HFFc6 (cell line): ENCODE measurements around the gene PDE6B. TPM values are rescaled to one million over a fixed set of nuclear protein-coding genes. Genes with fewer than 3 reads are reported as not detected.

Experiments used
- DNase-seq: peaks from one replicate; pipeline ENCODE4 v3.0.0-alpha.2; 2018
- H3K27ac Mint-ChIP-seq: 2 replicates; pipeline ENCODE4 v1.8.0; 2020; ENCODE audit warnings: mild to moderate bottlenecking, mixed read lengths
- H3K27me3 Mint-ChIP-seq: 2 replicates; pipeline ENCODE4 v1.8.0; 2021; ENCODE audit warnings: mild to moderate bottlenecking, moderate library complexity, mixed read lengths; ENCODE audit not compliant: insufficient read depth
- H3K36me3 Mint-ChIP-seq: 2 replicates; pipeline ENCODE4 v1.8.0; 2021; ENCODE audit warnings: low read depth, mixed read lengths
- H3K4me1 Mint-ChIP-seq: 2 replicates; pipeline ENCODE4 v1.8.0; 2020; ENCODE audit warnings: low read depth, mixed read lengths
- H3K4me3 Mint-ChIP-seq: 2 replicates; pipeline ENCODE4 v1.8.0; 2020; ENCODE audit warnings: mild to moderate bottlenecking, moderate library complexity, mixed read lengths
- H3K9me3 Mint-ChIP-seq: 2 replicates; pipeline ENCODE4 v1.8.0; 2020; ENCODE audit warnings: mild to moderate bottlenecking, mixed read lengths
- total RNA-seq, 6 experiments: library from RNA; stranded (reverse); fragmentation: NEBNext Ultra II Directional; extraction: Animal tissue kit (Norgen Biotek cat#: 25700); gene quantifications; 2 replicates in 1 of 6; 3 replicates in 5 of 6; pipeline ENCODE4 v1.2.3, GENCODE V29; 2021
- TF ChIP-seq, protein P1 (sequence below): fragments of 200-600 bp; sonication (generic); IDR thresholded peaks from 2 replicates; pipeline ENCODE4 v1.5.0; 2021; ENCODE audit warnings: antibody characterized with exemption, mild to moderate bottlenecking

PDE6B gene
- total RNA-seq, 6 experiments from 2014 or later = not detected

DNA sequence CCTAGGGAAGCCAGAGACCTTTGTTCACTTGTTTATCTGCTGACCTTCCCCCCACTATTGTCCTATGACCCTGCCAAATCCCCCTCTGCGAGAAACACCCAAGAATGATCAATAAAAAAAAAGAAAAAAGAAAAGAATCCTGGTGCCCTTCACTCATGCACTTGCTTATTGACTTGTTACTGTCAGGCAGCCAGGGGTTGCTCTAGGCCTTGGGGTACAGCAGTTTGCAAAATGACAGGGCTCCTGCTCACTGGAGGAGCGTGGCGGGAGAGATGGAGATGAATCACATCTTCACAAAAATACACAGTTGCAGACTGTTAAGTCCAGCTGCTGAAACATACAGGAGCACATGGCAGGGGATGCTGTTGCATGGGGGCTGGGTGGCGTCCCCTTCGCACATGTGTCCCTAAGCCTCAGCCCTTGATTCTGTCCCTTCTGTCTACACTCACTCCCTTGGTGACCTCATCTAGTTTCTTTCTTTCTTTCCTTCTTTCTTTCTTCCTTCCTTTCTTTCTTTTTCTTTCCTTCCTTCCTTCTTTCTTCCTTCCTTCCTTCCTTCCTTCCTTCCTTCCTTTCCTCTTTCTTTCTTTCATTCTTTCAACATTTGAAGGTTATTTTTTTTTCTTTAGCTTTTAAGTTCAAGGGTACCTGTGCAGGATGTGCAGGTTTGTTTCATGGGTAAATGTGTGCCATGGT is 32.4 kb upstream of the PDE6B start:
- peaks cover 12% of the 10 kb centered on the region for H3K36me3 Mint-ChIP-seq
- TF ChIP-seq, protein P1, sequence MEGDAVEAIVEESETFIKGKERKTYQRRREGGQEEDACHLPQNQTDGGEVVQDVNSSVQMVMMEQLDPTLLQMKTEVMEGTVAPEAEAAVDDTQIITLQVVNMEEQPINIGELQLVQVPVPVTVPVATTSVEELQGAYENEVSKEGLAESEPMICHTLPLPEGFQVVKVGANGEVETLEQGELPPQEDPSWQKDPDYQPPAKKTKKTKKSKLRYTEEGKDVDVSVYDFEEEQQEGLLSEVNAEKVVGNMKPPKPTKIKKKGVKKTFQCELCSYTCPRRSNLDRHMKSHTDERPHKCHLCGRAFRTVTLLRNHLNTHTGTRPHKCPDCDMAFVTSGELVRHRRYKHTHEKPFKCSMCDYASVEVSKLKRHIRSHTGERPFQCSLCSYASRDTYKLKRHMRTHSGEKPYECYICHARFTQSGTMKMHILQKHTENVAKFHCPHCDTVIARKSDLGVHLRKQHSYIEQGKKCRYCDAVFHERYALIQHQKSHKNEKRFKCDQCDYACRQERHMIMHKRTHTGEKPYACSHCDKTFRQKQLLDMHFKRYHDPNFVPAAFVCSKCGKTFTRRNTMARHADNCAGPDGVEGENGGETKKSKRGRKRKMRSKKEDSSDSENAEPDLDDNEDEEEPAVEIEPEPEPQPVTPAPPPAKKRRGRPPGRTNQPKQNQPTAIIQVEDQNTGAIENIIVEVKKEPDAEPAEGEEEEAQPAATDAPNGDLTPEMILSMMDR = no peak
- no peak overlapping the region for H3K4me3 Mint-ChIP-seq
- H3K27ac Mint-ChIP-seq = no peak overlapping the region
- peaks cover 23% of the 10 kb centered on the region for H3K9me3 Mint-ChIP-seq
- no peaks in the 10 kb centered on the region for H3K4me1 Mint-ChIP-seq
- H3K27me3 Mint-ChIP-seq = peaks cover 10% of the 10 kb centered on the region
- no peak for DNase-seq

DNA sequence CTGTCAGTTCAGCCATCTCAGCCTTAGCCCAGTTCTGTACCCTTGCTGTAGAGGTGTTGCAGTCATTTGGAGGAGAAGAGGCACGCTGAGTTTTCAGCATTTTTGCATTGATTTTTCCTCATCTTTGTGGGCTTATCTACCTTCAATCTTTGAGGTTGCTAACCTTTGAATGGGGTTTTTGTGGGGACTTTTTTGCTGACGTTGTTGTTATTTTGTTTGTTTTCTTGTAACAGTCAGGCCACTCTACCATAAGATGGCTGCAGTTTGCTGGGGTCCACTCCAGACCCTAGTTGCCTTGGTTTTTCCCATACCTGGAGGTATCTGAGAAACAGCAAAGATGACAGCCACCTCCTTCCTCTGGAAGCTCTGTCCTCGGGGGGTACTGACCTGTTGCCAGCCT is 26.4 kb upstream of the PDE6B start:
- no peak overlapping the region for H3K4me3 Mint-ChIP-seq
- H3K9me3 Mint-ChIP-seq = peaks cover 4% of the 10 kb centered on the region; the same call in 1 of the 2 replicates
- no peaks in the 10 kb centered on the region for H3K36me3 Mint-ChIP-seq
- no peak overlapping the region for H3K27ac Mint-ChIP-seq
- H3K27me3 Mint-ChIP-seq = peaks cover 8% of the 10 kb centered on the region
- DNase-seq = no peak
- peaks cover 7% of the 10 kb centered on the region; the same call in 1 of the 2 replicates for H3K4me1 Mint-ChIP-seq
- TF ChIP-seq, protein P1 = no peak

DNA sequence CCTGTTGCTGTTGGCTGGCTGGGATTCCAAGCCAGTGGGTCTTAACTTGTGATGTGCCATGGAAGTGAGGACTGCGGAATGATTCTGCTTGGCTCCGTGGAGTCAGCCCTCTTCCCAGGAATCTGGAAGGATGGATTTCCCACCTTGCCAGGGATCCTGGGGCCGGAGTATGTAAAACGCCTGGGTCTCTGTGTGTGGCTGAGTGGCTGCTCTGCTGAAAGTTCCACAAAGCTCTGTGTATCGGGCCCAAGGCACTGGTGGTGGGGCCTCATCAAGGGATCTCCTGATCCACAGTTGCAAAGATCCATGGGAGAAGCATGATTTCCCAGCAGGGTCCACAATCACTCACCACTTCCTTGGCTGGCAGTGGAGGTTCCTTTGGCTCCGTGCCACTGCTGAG is 25.2 kb upstream of the PDE6B start:
- peaks cover 8% of the 10 kb centered on the region for H3K27me3 Mint-ChIP-seq
- TF ChIP-seq, protein P1 = no peak
- no peak overlapping the region for H3K4me3 Mint-ChIP-seq
- H3K36me3 Mint-ChIP-seq = no peaks in the 10 kb centered on the region
- no peak overlapping the region for H3K27ac Mint-ChIP-seq
- H3K9me3 Mint-ChIP-seq = peaks cover 1% of the 10 kb centered on the region; the same call in 1 of the 2 replicates
- DNase-seq = no peak
- peaks cover 7% of the 10 kb centered on the region; the same call in 1 of the 2 replicates for H3K4me1 Mint-ChIP-seq

DNA sequence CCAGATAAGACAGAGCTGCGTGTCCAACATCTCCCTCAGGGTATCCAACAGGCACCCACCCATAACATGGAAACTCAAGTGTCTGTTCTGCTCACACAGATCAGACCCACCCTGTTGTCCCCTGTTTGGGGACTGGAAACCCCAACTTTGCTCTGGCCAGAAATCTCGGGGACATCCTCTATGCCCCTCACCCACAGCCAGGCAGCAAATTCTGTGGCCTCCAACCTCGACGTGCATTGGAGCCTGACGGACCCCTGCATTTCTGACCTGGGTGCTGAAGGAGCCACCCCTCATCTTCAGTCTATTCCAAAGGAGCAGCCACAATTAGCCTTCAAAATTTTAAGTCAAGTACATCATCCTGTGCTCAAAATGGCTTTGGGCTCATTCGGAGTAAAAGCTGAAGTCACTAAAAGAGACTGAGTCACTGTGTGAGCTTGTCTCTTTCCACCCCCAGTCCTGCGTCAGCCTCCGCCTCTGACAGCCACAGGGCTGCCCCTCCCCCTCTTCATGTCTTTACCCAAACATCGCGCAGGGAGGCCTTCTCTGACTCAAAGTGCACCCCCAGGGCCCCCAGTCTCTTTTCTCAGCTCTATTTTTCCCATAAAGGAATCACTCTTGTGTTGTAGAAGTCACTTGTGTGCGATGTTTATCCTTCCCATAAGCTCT is 24.4 kb upstream of the PDE6B start:
- H3K27me3 Mint-ChIP-seq = peaks cover 8% of the 10 kb centered on the region
- no peaks in the 10 kb centered on the region for H3K36me3 Mint-ChIP-seq
- no peak overlapping the region for H3K27ac Mint-ChIP-seq
- H3K4me3 Mint-ChIP-seq = no peak overlapping the region
- H3K4me1 Mint-ChIP-seq = peaks cover 7% of the 10 kb centered on the region; the same call in 1 of the 2 replicates
- TF ChIP-seq, protein P1 = no peak
- no peak for DNase-seq
- peaks cover 4% of the 10 kb centered on the region; the same call in 1 of the 2 replicates for H3K9me3 Mint-ChIP-seq

DNA sequence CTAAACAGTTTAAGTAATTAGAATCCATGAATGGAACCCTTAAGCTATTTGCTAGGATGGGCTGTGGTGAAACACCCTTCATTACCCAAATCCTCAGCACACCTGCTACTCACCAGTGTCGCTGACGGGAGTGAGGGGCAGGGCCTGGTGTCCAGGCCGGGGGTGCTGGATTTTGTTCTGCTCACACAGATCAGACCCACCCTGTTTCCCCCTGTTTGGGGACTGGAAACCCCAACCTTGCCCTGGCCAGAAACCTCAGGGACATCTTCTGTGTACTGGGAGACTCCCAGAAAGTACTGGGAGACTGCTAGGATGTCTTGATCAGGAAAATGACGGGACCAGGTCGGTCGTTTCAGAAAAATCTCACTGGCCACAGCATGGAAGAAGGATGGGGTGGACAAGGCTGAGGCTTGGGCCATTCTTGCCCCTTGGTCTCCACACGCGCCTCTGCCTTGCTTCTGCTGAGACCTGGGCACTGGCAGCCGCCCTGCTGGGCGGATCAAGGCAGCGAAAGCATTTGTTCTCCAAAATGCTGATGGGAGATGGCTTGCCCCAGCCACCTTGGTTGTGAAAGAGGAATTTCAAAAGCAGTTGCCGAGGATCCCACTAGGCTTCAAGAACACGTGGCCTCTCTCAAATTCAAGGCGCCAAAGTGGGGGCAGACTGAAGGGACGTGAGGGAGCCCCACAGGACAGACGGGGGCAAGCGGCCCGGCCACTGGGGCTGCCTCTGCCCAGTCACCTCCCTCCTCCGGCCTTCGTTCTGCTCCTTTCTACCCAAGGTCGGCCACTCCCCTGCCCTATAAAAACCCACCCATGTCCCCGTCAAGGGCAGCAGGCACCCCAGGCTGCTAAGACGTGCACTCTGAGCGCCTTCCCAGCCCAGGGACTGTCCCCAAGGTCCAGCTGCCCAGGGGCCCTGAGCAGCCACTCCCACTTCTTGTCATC is 23.5 kb upstream of the PDE6B start:
- peaks cover 4% of the 10 kb centered on the region; the same call in 1 of the 2 replicates for H3K9me3 Mint-ChIP-seq
- no peak overlapping the region for H3K27ac Mint-ChIP-seq
- no peak overlapping the region for H3K4me3 Mint-ChIP-seq
- TF ChIP-seq, protein P1 = no peak
- no peaks in the 10 kb centered on the region for H3K36me3 Mint-ChIP-seq
- peaks cover 10% of the 10 kb centered on the region for H3K27me3 Mint-ChIP-seq
- no peak for DNase-seq
- peaks cover 7% of the 10 kb centered on the region; the same call in 1 of the 2 replicates for H3K4me1 Mint-ChIP-seq
